ENCODE measurements around the gene ITGA2B. TPM values are rescaled to one million over a fixed set of nuclear protein-coding genes. Genes with fewer than 3 reads are reported as not detected.
"Not testable (repeated sequence)": the region's sequence is repeated elsewhere in the genome, so short reads cannot be mapped to it uniquely, and the experiment has no call there.

Gene ITGA2B
- total and polyA plus RNA-seq, 8 donors: 3.2 to 10.0 (median 8.0) TPM

- no peak for ATAC-seq
- H3K27me3 ChIP-seq: no peaks in the 10 kb centered on the region
- no peaks in the 10 kb centered on the region for H3K4me1 ChIP-seq
- no peak overlapping the region for H3K27ac ChIP-seq
- H3K36me3 ChIP-seq: peaks cover 0 to 71% of the 10 kb centered on the region in 2 donors
- intact Hi-C loops (cut with DNase I): loop anchor here in 1 of 2 donors (10.0 kb wide), 1 partner anchor 106 kb away; the partner anchor contains the start of gene GPATCH8
- no peaks in the 10 kb centered on the region for H3K9me3 ChIP-seq
- no peak for TF ChIP-seq CTCF (IDR thresholded peaks at IDR 0.05)
- DNase-seq: no peak
- H3K4me3 ChIP-seq: no peak overlapping the region
These were observed 9.5 kb upstream of the ITGA2B start for GRCh38 chr17:44398692-44399691.

- no peak for DNase-seq
- H3K9me3 ChIP-seq: no peaks in the 10 kb centered on the region
- no peak for TF ChIP-seq CTCF (IDR thresholded peaks at IDR 0.05)
- no peak for ATAC-seq
- intact Hi-C loops (cut with DNase I): loop anchor here in 1 of 2 donors (10.0 kb wide), 1 partner anchor 107 kb away; the partner anchor contains the start of gene GPATCH8
- H3K36me3 ChIP-seq: peaks cover 0 to 59% of the 10 kb centered on the region in 2 donors
- H3K27me3 ChIP-seq: no peaks in the 10 kb centered on the region
- H3K4me3 ChIP-seq: no peak overlapping the region
- H3K27ac ChIP-seq: no peak overlapping the region
- no peaks in the 10 kb centered on the region for H3K4me1 ChIP-seq
These were observed 8.3 kb upstream of the ITGA2B start for GRCh38 chr17:44397479-44398440.

- Histone ChIP-seq H3K27ac (no peak overlapping the region), H3K4me3 (no peak overlapping the region), H3K36me3 (peaks cover 0 to 53% of the 10 kb centered on the region in 2 donors), H3K9me3 (no peaks in the 10 kb centered on the region), H3K4me1 (no peaks in the 10 kb centered on the region), H3K27me3 (no peaks in the 10 kb centered on the region)
- ATAC-seq (no peak), DNase-seq (no peak)
- intact Hi-C loops (cut with DNase I): loop anchor here in 1 of 2 donors (10.0 kb wide), 1 partner anchor 108 kb away; the partner anchor contains the start of gene GPATCH8
- no peak for TF ChIP-seq CTCF (IDR thresholded peaks at IDR 0.05)
These were observed 7.5 kb upstream of the ITGA2B start for GRCh38 chr17:44396946-44397345.

GRCh38 chr17:44394833-44395232 lies 5.4 kb upstream of the ITGA2B start:
- TF ChIP-seq CTCF (IDR thresholded peaks at IDR 0.05): no peak
- ATAC-seq: no peak
- intact Hi-C loops (cut with DNase I): loop anchor here in 1 of 2 donors (10.0 kb wide), 1 partner anchor 110 kb away; the partner anchor contains the start of gene GPATCH8
- Histone ChIP-seq H3K27ac (no peak overlapping the region), H3K27me3 (no peaks in the 10 kb centered on the region), H3K9me3 (no peaks in the 10 kb centered on the region), H3K36me3 (peaks cover 0 to 32% of the 10 kb centered on the region in 2 donors), H3K4me1 (no peaks in the 10 kb centered on the region), H3K4me3 (no peak overlapping the region)
- DNase-seq: no peak

GRCh38 chr17:44394112-44394511 lies 4.7 kb upstream of the ITGA2B start:
- intact Hi-C loops (cut with DNase I): loop anchor here in 1 of 2 donors (10.0 kb wide), 1 partner anchor 111 kb away; the partner anchor contains the start of gene GPATCH8

More at GRCh38 chr17:44394112-44394511, 4.7 kb upstream of the ITGA2B start:
- not testable (repeated sequence) for H3K4me3 ChIP-seq, H3K27ac ChIP-seq, H3K4me1 ChIP-seq, DNase-seq, H3K27me3 ChIP-seq, ATAC-seq, H3K9me3 ChIP-seq
- H3K36me3 ChIP-seq: peaks cover 0 to 25% of the 10 kb centered on the region in 2 donors
